ENCODE data around the gene NSUN7. TPM values are rescaled to one million over a fixed set of nuclear protein-coding genes. Genes with fewer than 3 reads are reported as not detected.

Gene NSUN7
- total RNA-seq, 2 experiments from 2014 or later: 0.14 to 0.39 TPM

GRCh38 chr4:40733752-40734151 is 16.0 kb upstream of the NSUN7 start:
- Histone ChIP-seq H3K9me3 (ENCODE audit: control insufficient read depth in 1 of 2, insufficient read depth in 1 of 2, low read length in 2 of 2) (no peaks in the 10 kb centered on the region), H3K27me3 (ENCODE audit: control insufficient read depth in 1 of 2, insufficient read depth in 2 of 2, low read length in 2 of 2) (peaks cover 0 to 6% of the 10 kb centered on the region in 2 experiments), H3K36me3 (ENCODE audit: insufficient read depth, low read length) (no peaks in the 10 kb centered on the region), H3K4me3 (ENCODE audit: low read length) (no peak overlapping the region), H3K27ac (ENCODE audit: low read depth in 1 of 2, low read length in 2 of 2) (no peak overlapping the region), H3K4me1 (ENCODE audit: insufficient read depth, low read length) (no peaks in the 10 kb centered on the region)
- no peaks in the 10 kb centered on the region for H3K9me3 Mint-ChIP-seq
- ChIA-PET CTCF (no interaction called here), POLR2A (no interaction called here)
- peaks cover 6% of the 10 kb centered on the region for H3K27me3 Mint-ChIP-seq
- DNase-seq: no peak
- no peak for ATAC-seq (ENCODE audit: poor library complexity)
- H3K4me1 Mint-ChIP-seq (ENCODE audit: low read depth): no peaks in the 10 kb centered on the region
- intact Hi-C loops (cut with DNase I, micrococcal nuclease): loop anchor here in 1 of 2 experiments (10.0 kb wide), 1 partner anchor 161 kb away; no protein-coding TSS in a partner anchor
- H3K36me3 Mint-ChIP-seq (ENCODE audit: low read depth): no peaks in the 10 kb centered on the region
- no peak overlapping the region for H3K4me3 Mint-ChIP-seq
- no peak overlapping the region for H3K27ac Mint-ChIP-seq
- no peak for TF ChIP-seq CTCF (IDR thresholded peaks at IDR 0.05)

GRCh38 chr4:40734497-40734896 is 15.3 kb upstream of the NSUN7 start:
- H3K4me3 ChIP-seq (ENCODE audit: low read length): no peak overlapping the region
- Mint-ChIP-seq H3K4me3 (no peak overlapping the region), H3K27ac (no peak overlapping the region), H3K9me3 (no peaks in the 10 kb centered on the region), H3K27me3 (peaks cover 6% of the 10 kb centered on the region), H3K36me3 (ENCODE audit: low read depth) (no peaks in the 10 kb centered on the region), H3K4me1 (ENCODE audit: low read depth) (no peaks in the 10 kb centered on the region)
- ChIA-PET CTCF (no interaction called here), POLR2A (no interaction called here)
- H3K27me3 ChIP-seq (ENCODE audit: control insufficient read depth in 1 of 2, insufficient read depth in 2 of 2, low read length in 2 of 2): peaks cover 0 to 6% of the 10 kb centered on the region in 2 experiments
- H3K36me3 ChIP-seq (ENCODE audit: insufficient read depth, low read length): no peaks in the 10 kb centered on the region
- DNase-seq: no peak
- no peak for ATAC-seq (ENCODE audit: poor library complexity)
- H3K27ac ChIP-seq (ENCODE audit: low read depth in 1 of 2, low read length in 2 of 2): no peak overlapping the region
- TF ChIP-seq CTCF (IDR thresholded peaks at IDR 0.05): no peak
- H3K9me3 ChIP-seq (ENCODE audit: control insufficient read depth in 1 of 2, insufficient read depth in 1 of 2, low read length in 2 of 2): no peaks in the 10 kb centered on the region
- intact Hi-C loops (cut with DNase I, micrococcal nuclease): loop anchor here in 1 of 2 experiments (10.0 kb wide), 1 partner anchor 160 kb away; no protein-coding TSS in a partner anchor
- H3K4me1 ChIP-seq (ENCODE audit: insufficient read depth, low read length): no peaks in the 10 kb centered on the region

GRCh38 chr4:40736910-40737309 is 12.8 kb upstream of the NSUN7 start:
- H3K36me3 Mint-ChIP-seq (ENCODE audit: low read depth): no peaks in the 10 kb centered on the region
- no peak for ATAC-seq (ENCODE audit: poor library complexity)
- Histone ChIP-seq H3K4me1 (ENCODE audit: insufficient read depth, low read length) (no peaks in the 10 kb centered on the region), H3K4me3 (ENCODE audit: low read length) (no peak overlapping the region), H3K27ac (ENCODE audit: low read depth in 1 of 2, low read length in 2 of 2) (no peak overlapping the region), H3K36me3 (ENCODE audit: insufficient read depth, low read length) (no peaks in the 10 kb centered on the region), H3K27me3 (ENCODE audit: control insufficient read depth in 1 of 2, insufficient read depth in 2 of 2, low read length in 2 of 2) (peaks cover 0 to 3% of the 10 kb centered on the region in 2 experiments), H3K9me3 (ENCODE audit: control insufficient read depth in 1 of 2, insufficient read depth in 1 of 2, low read length in 2 of 2) (no peaks in the 10 kb centered on the region)
- peaks cover 6% of the 10 kb centered on the region for H3K27me3 Mint-ChIP-seq
- CTCF ChIA-PET: no interaction called here
- no peak overlapping the region for H3K4me3 Mint-ChIP-seq
- DNase-seq: peak in 1 of 14 experiments; percentile 19
- H3K9me3 Mint-ChIP-seq: no peaks in the 10 kb centered on the region
- POLR2A ChIA-PET: no interaction called here
- no peak overlapping the region for H3K27ac Mint-ChIP-seq
- intact Hi-C loops (cut with DNase I, micrococcal nuclease): loop anchor here (5.0 to 10.0 kb wide), 3 partner anchors 105 to 160 kb away; no protein-coding TSS in a partner anchor
- TF ChIP-seq CTCF (IDR thresholded peaks at IDR 0.05): no peak
- no peaks in the 10 kb centered on the region for H3K4me1 Mint-ChIP-seq (ENCODE audit: low read depth)

Data from CD4-positive, alpha-beta T cell (primary cell).